ENCODE results near the gene RASSF3. TPM values are rescaled to one million over a fixed set of nuclear protein-coding genes. Genes with fewer than 3 reads are reported as not detected.
"Not testable (repeated sequence)": the region's sequence is repeated elsewhere in the genome, so short reads cannot be mapped to it uniquely, and the experiment has no call there.

RASSF3 gene
- total and polyA plus RNA-seq, 7 donors = 34.7 to 348 (median 143) TPM

DNA sequence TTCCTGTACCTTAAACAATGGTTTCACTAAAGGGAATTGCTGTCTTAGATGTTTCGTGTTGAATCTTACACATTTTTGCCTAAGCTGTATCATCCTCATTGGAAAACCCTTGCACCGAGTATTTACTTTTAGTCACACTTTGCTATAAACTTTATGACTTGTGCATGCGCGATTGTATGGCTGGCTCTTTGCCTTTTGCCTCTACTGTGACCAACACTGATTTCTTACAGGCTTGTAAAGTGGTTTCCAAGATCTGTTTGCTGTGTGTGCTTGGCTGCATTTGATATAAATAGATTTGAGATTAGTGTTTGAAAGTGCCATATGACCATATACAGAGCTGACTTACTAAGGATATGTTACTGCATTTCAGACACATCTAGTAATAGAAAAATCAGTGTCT lies 40.5 kb downstream of the RASSF3 start:
- H3K27me3 ChIP-seq = no peaks in the 10 kb centered on the region
- no peak for DNase-seq
- H3K27ac ChIP-seq = peak overlapping the region; percentile 33 to 86 (median 72)
- H3K4me3 ChIP-seq = no peak overlapping the region
- 14 to 57% methylated on average over 4 of the region's 4 CpGs for WGBS, 2 donors
- peaks cover 0 to 78% (median 57%) of the 10 kb centered on the region in 4 donors for H3K4me1 ChIP-seq
- TF ChIP-seq EP300 (IDR thresholded peaks at IDR 0.05) = peak in 1 of 4 donors; percentile 51
- peak in 3 of 4 donors; percentile 20 to 70 (median 40) for TF ChIP-seq POLR2AphosphoS5 (IDR thresholded peaks at IDR 0.05)
- no peak for TF ChIP-seq POLR2A (IDR thresholded peaks at IDR 0.05)
- TF ChIP-seq, protein P1, sequence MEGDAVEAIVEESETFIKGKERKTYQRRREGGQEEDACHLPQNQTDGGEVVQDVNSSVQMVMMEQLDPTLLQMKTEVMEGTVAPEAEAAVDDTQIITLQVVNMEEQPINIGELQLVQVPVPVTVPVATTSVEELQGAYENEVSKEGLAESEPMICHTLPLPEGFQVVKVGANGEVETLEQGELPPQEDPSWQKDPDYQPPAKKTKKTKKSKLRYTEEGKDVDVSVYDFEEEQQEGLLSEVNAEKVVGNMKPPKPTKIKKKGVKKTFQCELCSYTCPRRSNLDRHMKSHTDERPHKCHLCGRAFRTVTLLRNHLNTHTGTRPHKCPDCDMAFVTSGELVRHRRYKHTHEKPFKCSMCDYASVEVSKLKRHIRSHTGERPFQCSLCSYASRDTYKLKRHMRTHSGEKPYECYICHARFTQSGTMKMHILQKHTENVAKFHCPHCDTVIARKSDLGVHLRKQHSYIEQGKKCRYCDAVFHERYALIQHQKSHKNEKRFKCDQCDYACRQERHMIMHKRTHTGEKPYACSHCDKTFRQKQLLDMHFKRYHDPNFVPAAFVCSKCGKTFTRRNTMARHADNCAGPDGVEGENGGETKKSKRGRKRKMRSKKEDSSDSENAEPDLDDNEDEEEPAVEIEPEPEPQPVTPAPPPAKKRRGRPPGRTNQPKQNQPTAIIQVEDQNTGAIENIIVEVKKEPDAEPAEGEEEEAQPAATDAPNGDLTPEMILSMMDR (IDR thresholded peaks at IDR 0.05) = no peak
- no peaks in the 10 kb centered on the region for H3K36me3 ChIP-seq
- H3K9me3 ChIP-seq = no peaks in the 10 kb centered on the region
- intact Hi-C loops (cut with DNase I) = no loop called here

DNA sequence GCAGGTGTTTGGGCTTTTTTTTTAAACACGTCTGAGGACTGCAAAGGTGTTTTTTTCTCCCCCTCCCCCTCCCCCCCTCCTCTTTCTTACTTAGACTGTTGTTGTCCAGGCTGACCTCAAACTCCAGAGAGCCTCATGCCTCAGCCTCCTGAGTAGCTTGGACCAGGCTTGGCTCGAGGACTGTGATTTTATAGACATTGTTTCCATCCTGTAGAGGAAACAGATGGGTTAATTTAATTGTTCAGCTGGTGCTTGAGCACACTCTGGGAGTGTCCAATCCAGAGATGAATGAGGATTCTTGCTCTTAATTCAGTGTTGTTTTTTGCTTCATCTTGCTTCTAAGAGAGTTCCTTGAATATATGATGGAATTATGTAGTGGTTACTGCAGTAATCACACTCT lies 42.1 kb downstream of the RASSF3 start:
- intact Hi-C loops (cut with DNase I) = no loop called here
- no peaks in the 10 kb centered on the region for H3K36me3 ChIP-seq
- no peaks in the 10 kb centered on the region for H3K9me3 ChIP-seq
- TF ChIP-seq POLR2AphosphoS5 (IDR thresholded peaks at IDR 0.05) (no peak), EP300 (IDR thresholded peaks at IDR 0.05) (no peak), POLR2A (IDR thresholded peaks at IDR 0.05) (no peak)
- TF ChIP-seq, protein P1 (IDR thresholded peaks at IDR 0.05) = no peak
- peaks cover 0 to 80% (median 60%) of the 10 kb centered on the region in 4 donors for H3K4me1 ChIP-seq
- H3K4me3 ChIP-seq = no peak overlapping the region
- no peaks in the 10 kb centered on the region for H3K27me3 ChIP-seq
- no peak for DNase-seq
- peak overlapping the region in 3 of 4 donors; percentile 71 to 86 (median 72) for H3K27ac ChIP-seq
- 20 to 54% methylated on average over 2 of the region's 2 CpGs for WGBS, 2 donors

DNA sequence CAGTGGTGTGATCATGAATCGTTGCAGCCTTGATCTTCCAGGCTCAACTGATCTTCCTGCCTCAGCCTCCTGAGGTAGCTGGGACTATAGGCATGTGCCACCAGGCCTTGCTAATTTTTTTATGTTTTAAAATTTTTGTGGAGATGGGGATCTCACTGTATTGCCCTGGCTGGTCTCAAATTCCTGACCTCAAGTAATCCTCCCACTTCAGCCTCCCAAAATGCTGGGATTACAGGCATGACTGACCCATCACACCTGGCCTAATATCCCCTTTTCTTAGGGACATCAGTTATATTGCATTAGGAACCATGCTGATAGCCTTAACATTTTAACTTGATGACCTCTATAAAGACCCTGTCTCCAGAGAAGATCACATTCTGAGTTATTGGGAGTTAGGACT lies 42.8 kb downstream of the RASSF3 start:
- Histone ChIP-seq H3K4me3 (no peak overlapping the region), H3K36me3 (no peaks in the 10 kb centered on the region), H3K4me1 (peaks cover 0 to 87% (median 65%) of the 10 kb centered on the region in 4 donors), H3K9me3 (no peaks in the 10 kb centered on the region), H3K27me3 (no peaks in the 10 kb centered on the region), H3K27ac (peak overlapping the region in 3 of 4 donors; percentile 71 to 86 (median 72))
- WGBS, 2 donors = 87 to 88% methylated on average over 1 of the region's 1 CpG
- intact Hi-C loops (cut with DNase I) = no loop called here
- TF ChIP-seq POLR2AphosphoS5 (IDR thresholded peaks at IDR 0.05) (no peak), POLR2A (IDR thresholded peaks at IDR 0.05) (no peak), EP300 (IDR thresholded peaks at IDR 0.05) (no peak)
- TF ChIP-seq, protein P1 (IDR thresholded peaks at IDR 0.05) = no peak
- no peak for DNase-seq

DNA sequence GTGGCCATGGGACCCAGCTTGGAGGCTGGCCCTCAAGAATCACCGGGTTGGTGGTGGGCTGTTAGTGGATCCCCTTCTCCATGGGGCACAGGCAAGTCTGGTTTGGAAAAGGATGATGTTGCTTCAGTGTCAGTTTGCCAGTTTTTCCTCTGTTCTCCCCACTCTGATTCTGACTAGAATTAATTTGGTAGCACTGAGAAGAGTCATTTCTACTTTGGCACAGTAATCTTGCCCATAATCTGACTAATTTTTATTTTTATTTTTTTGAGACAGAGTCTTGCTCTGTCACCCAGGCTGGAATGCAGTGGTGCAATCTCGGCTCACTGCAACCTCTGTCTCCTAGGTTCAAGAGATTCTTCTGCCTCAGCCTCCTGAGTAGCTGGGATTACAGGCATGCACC lies 43.6 kb downstream of the RASSF3 start:
- H3K9me3 ChIP-seq; H3K4me3 ChIP-seq; DNase-seq; H3K36me3 ChIP-seq; H3K27me3 ChIP-seq; intact Hi-C loops (cut with DNase I): not testable (repeated sequence)
- Histone ChIP-seq H3K4me1 (peaks cover 0 to 89% (median 71%) of the 10 kb centered on the region in 4 donors), H3K27ac (peak overlapping the region; percentile 35 to 86 (median 72))
- 90 to 92% methylated on average over 2 of the region's 2 CpGs for WGBS, 2 donors

- Histone ChIP-seq H3K9me3 (no peaks in the 10 kb centered on the region), H3K4me3 (no peak overlapping the region), H3K36me3 (no peaks in the 10 kb centered on the region), H3K27me3 (no peaks in the 10 kb centered on the region), H3K4me1 (peaks cover 0 to 89% (median 69%) of the 10 kb centered on the region in 4 donors), H3K27ac (peak overlapping the region; percentile 35 to 86 (median 72))
- DNase-seq = no peak
- 27 to 74% methylated on average over 3 of the region's 3 CpGs for WGBS, 2 donors
- intact Hi-C loops (cut with DNase I) = no loop called here
- no peak for TF ChIP-seq POLR2A (IDR thresholded peaks at IDR 0.05)
- TF ChIP-seq, protein P1 (IDR thresholded peaks at IDR 0.05) = no peak
- no peak for TF ChIP-seq EP300 (IDR thresholded peaks at IDR 0.05)
- no peak for TF ChIP-seq POLR2AphosphoS5 (IDR thresholded peaks at IDR 0.05)
Observed at GRCh38 chr12:64655141-64655540, 44.8 kb downstream of the RASSF3 start.

Data from sigmoid colon (tissue), 7 donors.